Uterus (tissue), 2 donors: ENCODE data around the gene VWC2L.

Experiments used
- CTCF ChIP-seq, 4 experiments: fragments of 200-600 bp in 2 of 4; fragments of 450-650 bp in 2 of 4; sonication (generic) in 2 of 4; IDR thresholded peaks; one replicate each; pipeline ENCODE4 v1.5.1; 2016 to 2019; ENCODE audit warnings: antibody characterized with exemption in 4 of 4, mild to moderate bottlenecking in 2 of 4, moderate library complexity in 1 of 4
- POLR2A ChIP-seq, 2 donors: fragments of 450-650 bp; IDR thresholded peaks; one replicate each; pipeline ENCODE4 v1.6.1; 2016; ENCODE audit warnings: antibody characterized with exemption in 2 of 2, mild to moderate bottlenecking in 1 of 2, moderate library complexity in 1 of 2

GRCh38 chr2:214389334-214389733 lies 21.5 kb upstream of the VWC2L start:
- no peak for TF ChIP-seq CTCF (IDR thresholded peaks at IDR 0.05)
- TF ChIP-seq POLR2A (IDR thresholded peaks at IDR 0.05): no peak
